ENCODE measurements around the gene CD52. TPM values are rescaled to one million over a fixed set of nuclear protein-coding genes. Genes with fewer than 3 reads are reported as not detected.

Gene CD52
- total and polyA plus RNA-seq, 2 of the 13 experiments (the other 11 are each of a cell fraction or from before 2014, with no cell fraction given) = 0.32 TPM; not detected in 1

GRCh38 chr1:26350701-26351589, 33.2 kb downstream of the CD52 start (continued):
- TF ChIP-seq GRHL1 (CRISPR knock-in tag; conservative IDR thresholded peaks at IDR 0.05) = no peak
- TF ChIP-seq THAP9 (CRISPR knock-in tag; IDR thresholded peaks at IDR 0.05; ENCODE audit: borderline replicate concordance) = 0 out of 2 replicates have a peak, but pooled peaks have one; percentile 63
- TF ChIP-seq BATF2 (CRISPR knock-in tag; IDR thresholded peaks at IDR 0.05) = no peak
- TF ChIP-seq ZNF639 (CRISPR knock-in tag; conservative IDR thresholded peaks at IDR 0.05) = 0 out of 2 replicates have a peak, but pooled peaks have one; percentile 32
- TF ChIP-seq UBTF (CRISPR knock-in tag; IDR thresholded peaks at IDR 0.05) = peak; percentile 82
- TF ChIP-seq E2F2 (CRISPR knock-in tag; IDR thresholded peaks at IDR 0.05; ENCODE audit: borderline replicate concordance) = no peak
- peak; percentile 67; the same call in 1 of the 2 replicates for TF ChIP-seq ARNT2 (CRISPR knock-in tag; IDR thresholded peaks at IDR 0.05; ENCODE audit: low read depth)
- no peak for TF ChIP-seq ZNF670 (CRISPR knock-in tag; IDR thresholded peaks at IDR 0.05; ENCODE audit: borderline replicate concordance)
- no peak for TF ChIP-seq HMGXB3 (CRISPR knock-in tag; IDR thresholded peaks at IDR 0.05; ENCODE audit: borderline replicate concordance)

Data from HepG2 (cell line).